Posterior vena cava (tissue), 2 donors: ENCODE data around the gene FKBP4. TPM values are rescaled to one million over a fixed set of nuclear protein-coding genes. Genes with fewer than 3 reads are reported as not detected.

Experiments used
- DNase-seq: peaks from one replicate; pipeline ENCODE4 v3.0.0-alpha.2; 2020; ENCODE audit warnings: low spot score
- intact Hi-C, 2 donors: fragments of 100-400 bp; cut with DNase I; formaldehyde crosslinking; loops; one replicate each; pipeline versions ENCODE4 v1.14.1 to v1.14.2; 2022 to 2023
- total RNA-seq, 2 donors: library from RNA; stranded (reverse); fragmentation: NEBNext Ultra II Directional; extraction: Animal tissue kit (Norgen Biotek cat#: 25700); gene quantifications; one replicate each; pipeline ENCODE4 v1.2.1, GENCODE V29; 2021
- donor health status: DM: yes; HTN: yes; CAD: no.
- donor health status: DM: yes; HTN: yes; CAD: no.

Gene FKBP4
- total RNA-seq, 2 donors from 2014 or later, result 35.7 to 43.1 TPM

DNA sequence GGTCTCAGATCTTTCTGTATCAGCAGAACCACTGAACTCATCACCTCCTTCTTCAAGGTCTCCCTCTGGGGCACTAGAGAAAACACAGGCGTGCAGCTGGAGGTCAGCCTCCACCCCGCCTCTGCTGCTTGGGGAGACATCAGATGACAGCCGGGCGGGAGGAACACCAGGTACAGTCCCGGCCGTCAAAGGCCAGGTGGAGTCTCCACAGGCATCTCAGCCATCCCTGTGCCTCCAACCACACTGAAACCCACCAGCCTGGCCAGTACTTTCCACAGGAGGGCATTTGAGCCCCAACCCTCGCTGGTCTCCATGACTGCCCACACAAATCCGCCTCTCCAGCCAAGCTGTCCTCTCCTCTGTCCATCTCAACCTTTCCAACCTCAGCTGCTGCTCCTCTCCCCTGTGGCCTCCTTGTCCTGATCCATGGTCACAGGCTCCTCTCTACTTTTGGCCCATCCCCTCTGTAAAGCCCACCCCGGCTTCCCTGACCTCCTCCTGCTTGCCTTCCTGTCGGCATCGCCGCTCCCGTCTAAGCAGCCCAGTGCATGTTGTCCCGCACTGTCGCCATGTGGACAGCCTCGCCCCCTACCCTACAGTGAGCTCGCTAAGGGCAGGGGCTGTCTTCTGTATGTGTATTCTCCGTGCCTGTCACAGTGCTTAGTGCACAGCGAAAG is 21.4 kb upstream of the FKBP4 start:
- intact Hi-C loops, result no loop called here
- no peak for DNase-seq

DNA sequence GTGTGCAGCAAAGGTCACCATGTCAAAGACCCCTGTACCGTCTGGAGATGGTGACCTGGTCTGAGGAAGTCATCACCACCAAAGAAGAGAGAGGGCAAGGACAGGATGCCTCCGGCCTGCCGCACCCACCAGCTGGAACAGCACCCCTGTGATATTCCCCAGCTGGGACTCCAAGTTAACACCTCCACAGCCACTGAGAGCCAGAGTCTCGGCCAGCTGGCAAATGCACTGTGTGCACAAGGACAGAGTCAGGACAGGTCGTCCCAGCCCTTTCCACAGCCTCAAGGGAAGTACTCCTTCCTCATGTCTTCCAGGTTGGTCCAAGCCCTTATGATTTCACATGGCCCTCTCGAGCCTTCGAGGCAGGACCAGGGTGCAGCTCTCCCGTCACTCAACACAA is 19.3 kb upstream of the FKBP4 start:
- intact Hi-C loops, result no loop called here
- DNase-seq, result no peak

DNA sequence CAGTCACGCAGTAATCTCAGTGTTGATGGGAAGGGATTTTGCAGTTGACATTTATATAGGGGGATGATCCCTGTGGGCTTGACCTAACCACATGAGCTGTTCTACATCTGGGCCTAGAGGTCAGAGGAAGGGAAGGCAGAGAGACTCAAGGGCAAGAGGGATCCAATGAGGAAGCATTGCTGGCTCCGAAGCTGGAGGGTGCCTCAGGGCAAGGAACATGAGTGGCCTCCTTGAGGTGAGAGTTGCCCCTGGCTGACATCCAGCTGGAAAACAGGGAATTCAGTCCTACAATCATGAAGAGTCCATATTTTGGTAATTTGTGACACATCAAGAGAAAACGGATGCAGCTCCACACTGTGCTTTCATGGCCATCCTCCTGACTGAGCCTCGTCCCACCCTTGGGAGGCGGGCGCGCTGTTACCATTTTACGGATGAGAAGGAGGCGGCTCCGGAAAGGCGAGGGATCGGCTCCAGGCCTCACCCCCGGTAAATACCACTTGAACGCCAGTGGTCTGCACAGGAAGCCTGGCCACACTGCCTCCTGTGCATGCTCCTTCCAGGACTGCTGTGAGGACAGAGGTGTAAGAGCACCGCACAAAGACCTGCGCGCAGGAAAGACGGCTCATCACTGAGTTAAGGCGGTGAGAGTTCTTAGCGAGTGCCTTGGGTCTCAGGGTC is 18.5 kb upstream of the FKBP4 start:
- DNase-seq, result no peak
- intact Hi-C loops, result no loop called here

DNA sequence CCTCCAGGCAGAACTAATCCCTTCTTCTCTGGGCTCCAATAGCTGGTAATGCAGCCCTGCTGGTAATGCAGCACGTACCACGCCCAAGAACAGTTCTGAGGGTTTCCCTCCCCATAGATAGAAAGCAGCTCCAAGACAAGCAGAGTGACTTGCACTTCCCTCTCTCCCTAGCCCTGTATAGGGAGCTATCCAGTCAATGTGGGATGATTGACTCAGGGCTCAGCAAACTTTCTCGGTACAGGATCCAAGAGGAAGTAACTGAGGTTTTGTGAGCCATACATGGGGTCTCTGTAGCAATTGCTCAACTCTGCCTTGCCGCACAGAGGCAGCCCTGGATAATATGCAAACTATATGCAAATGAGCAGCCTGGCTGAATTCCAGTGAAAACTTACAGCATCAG is 15.5 kb upstream of the FKBP4 start:
- intact Hi-C loops, result no loop called here
- no peak for DNase-seq

DNA sequence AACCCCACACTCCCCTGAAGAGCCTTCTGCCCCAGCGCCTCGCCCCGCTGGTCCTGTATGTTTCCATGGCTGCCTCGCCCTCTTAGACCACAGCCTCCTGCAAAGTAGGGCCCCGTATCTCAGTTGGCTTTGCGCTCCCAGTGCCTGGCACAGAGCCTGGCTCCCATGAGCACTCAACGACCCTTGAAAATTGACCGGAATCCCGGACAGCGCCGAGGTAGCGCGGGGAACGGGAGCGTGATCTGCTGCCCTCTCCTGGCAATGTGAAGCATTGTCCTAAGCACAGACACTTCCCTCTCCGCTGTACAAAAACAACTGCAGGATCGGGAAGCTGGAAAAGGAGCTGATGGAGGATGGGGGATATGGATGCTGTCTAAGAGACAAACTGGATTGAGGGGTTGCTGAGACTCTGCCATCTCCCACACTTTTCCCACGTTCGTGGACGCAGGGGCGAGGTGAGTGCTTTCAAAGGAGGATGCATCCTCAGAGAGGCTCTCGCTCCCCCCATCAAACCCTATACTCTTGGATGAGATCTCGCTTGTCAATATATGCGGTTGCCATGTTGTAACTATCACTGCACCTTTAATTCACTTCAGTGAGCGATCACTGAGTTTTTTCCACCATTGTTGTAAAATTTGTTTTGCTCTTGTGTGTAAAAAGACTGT is 10.7 kb upstream of the FKBP4 start:
- intact Hi-C loops, result loop anchor here in 1 of 2 donors (10.0 kb wide), 1 partner anchor 49 kb away; no protein-coding TSS in a partner anchor
- DNase-seq, result peak; percentile 86

DNA sequence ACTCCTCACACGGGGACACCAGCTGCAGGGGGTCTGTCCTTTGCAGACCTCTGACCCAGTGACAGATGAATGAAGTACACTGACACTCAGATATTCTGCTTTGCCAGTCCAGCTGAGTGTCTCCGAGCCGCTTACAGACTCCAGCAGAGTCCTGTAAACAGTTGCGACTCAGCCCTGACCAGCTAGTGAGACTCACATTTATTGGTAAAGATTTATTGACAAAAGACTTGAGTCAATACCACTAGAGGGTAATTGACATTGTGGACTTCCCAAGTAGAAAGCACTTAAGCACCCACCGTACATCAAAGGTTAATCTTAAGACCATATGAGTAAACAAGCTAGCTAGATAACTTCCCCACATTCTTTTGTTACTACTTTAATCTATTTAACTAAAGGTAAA is 9.8 kb upstream of the FKBP4 start:
- intact Hi-C loops, result loop anchor here in 1 of 2 donors (10.0 kb wide), 1 partner anchor 50 kb away; no protein-coding TSS in a partner anchor
- DNase-seq, result no peak

DNA sequence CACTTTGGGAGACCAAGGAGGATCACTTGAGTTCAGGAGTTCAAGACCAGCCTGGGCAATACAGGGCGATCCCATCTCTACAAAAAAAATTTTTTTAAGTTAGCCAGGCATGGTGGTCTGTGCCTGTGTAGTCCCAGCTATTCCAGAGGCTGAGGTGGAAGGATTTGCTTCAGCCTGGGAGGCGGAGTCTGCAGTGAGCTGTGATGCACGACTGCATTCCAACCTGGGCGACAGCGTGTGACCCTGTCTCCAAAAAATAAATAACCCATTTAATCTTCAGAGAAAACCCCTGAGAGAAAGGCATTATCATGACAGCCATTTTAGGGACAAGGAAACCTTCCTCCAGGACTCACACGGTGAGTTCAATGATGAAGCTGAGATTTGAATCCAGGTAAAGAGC is 3.7 kb upstream of the FKBP4 start:
- no peak for DNase-seq
- intact Hi-C loops, result no loop called here

DNA sequence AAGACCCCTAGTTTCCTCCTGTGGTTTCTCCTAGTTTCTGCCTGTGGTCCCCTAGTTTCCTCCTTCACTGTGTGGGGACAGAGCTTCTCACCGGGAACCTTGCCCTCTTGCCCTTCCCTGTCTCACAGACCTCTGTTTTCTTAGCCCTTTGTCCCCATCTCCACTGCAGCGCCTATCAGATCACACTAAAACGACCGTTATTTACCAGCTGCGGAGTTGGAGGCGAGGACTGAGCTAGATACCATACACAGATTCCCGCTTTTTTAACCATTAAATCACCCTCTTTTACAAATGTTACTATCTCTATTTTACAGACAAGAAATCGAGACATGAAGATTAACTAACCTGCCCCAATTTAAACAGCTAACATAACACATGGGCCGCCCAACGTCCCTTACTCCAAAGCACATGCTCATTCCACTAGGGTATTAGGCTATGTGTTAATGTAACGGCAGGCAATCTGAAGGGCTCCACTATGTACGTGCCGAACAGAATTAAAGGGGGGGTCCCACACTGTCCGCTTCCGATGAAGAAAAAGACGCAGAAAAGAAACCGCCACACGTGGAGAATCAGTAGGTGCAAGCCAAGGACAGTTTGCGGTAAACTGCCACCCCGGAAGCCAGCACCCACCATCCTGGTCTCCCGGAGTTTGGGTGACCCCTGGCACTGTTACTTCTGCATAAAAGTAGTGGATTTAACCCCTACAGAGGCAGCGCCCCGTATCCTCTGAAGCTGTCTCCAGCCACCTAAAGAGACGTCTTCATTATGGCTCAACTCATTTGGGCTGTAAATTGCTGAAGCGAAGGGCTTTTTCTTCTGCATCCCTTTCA is 1.9 kb upstream of the FKBP4 start:
- intact Hi-C loops, result no loop called here
- no peak for DNase-seq

DNA sequence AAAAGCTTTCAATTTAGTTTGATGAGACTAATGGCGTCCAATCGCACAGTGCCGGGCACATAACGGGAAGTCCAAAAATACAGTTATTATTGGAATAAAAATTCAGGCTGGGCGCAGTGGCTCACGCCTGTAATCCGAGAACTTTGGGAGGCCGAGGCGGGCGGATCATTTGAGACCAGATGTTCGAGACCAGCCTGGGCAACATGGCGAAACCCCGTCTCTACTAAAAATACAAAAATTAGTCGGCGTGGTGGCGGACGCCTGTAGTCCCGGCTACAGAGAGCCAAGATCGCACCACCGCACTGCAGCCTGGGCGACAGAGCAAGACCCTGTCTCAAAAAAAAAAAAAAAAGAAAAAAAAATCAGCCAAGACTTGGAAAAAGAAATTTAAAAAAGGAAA is 1.2 kb upstream of the FKBP4 start:
- intact Hi-C loops, result no loop called here

DNA sequence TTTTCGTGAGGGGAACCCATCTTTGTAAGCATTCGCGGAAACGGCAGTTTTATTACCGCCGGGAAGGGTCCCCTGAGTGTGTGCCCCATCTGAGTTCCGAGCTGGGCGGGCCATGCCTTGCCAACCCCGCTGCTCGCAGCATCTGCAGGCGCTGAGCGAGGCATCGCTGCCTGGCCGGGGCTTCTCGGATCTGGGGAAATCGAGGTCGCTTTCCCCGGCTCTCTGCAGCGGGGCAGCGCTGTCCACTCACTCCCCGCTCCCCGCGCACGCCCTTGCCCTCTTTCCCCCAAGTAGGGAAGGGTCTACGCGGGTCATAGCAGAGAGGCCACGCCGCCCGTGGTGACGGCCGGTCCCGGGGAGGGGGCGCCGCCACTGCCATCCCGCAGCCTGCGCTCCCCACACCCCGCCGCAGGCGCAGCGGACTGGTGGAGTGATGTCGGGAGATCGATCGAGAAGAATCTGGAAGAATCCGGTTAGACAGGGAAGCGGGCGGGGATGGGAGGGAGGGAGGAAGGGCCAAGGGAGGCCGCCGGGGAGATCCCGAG is 507 bp upstream of the FKBP4 start:
- intact Hi-C loops, result no loop called here
- no peak for DNase-seq

More for the DNA sequence above, 1.2 kb upstream of the FKBP4 start:
- no peak for DNase-seq

DNA sequence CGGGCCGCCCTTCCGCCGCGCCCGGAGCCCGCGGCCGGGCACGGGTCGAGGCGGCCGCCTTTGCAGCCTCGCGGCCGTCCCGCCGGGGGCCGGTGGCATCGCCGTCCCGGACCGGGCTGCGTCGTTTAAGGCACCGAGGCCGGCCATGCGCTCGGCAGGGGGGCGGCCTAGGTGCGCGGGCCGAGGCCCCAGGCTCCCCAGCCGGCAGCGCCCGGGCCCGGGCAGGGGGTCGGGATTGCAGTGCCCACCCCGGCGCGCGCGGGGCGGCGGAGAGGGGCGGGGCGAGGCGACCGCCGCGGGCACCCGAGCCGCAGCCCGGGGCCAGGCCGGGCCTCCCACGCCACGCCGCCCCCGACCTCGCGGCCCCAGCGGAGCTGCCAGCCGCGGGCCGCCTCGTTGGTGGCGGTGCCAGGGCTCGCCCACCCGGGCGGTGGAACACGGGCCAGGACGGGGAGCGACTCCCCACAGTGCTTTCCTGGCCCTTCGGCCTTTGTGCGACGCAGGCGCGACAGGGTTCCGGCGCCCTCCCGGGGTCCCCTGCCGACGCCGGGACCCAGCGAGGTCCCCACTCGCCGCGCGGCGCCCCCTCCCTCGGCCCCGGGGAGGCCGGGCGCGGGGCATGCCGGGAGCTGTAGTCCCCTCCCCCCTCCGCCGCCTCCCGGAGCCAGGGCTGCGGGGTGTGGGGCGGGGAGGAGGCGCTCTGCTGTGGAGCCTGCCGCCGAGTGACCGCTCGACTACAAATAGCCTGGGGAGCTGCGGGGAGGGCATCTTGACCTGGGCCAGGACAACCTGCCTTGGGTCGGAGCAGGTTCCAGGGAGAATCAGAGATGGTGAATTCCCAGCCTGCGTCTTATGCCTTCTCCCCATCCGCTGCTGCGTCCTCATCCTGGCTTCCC is 769 bp downstream of the FKBP4 start:
- intact Hi-C loops, result no loop called here
- DNase-seq, result peak; percentile 91

DNA sequence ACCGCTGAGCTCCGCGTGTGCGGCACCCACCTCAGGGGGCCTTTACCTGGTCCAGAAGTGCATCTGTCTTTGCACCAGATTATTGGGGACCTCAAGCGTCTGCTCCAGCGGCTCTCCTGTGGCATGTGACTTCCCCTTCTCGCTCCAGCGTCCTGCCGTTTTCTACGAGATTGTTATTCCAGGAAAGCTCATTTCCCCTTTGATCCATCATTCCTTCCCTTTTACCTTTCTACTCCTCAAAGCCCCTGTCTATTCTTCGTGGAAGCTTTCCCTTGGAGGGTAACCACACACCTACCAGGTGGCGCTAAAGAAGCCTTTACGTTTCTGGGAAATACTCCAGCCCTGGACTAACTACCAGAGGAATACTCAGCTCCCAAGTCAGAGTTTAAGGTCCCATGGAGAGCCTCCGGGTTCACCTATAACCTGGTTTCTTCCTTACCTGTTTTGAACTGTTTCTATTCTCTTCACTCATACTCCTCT is 1.5 kb downstream of the FKBP4 start:
- DNase-seq, result no peak
- intact Hi-C loops, result no loop called here

DNA sequence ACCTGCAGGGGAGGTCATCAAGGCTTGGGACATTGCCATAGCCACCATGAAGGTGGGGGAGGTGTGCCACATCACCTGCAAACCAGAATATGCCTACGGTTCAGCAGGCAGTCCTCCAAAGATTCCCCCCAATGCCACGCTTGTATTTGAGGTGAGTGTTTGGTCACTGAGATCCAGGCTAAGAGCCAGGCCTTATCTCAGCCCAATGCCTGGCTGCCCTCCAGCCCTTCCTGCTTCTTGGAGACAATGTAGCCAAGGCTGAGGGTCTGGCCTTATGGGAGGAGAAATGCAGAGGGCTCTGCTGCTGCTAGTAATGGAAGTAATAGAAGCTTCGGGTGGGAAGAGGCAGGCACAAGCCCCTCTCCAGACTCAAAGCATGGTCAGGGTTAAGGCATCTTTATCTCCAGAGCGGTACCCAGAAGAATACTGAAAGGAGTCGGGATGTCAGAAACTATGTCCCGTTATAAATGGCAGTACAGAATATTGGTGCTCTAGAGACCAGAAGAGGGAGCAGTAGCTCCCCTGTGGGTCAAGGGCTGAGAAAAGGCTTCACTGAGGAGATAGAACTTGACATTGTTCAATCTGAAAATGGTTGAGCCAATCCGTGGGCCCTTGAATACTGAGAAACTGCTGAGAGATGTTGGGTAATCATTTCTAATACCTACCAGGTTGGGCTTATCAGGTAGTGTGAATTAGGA is 3.1 kb downstream of the FKBP4 start:
- intact Hi-C loops, result no loop called here
- DNase-seq, result no peak

DNA sequence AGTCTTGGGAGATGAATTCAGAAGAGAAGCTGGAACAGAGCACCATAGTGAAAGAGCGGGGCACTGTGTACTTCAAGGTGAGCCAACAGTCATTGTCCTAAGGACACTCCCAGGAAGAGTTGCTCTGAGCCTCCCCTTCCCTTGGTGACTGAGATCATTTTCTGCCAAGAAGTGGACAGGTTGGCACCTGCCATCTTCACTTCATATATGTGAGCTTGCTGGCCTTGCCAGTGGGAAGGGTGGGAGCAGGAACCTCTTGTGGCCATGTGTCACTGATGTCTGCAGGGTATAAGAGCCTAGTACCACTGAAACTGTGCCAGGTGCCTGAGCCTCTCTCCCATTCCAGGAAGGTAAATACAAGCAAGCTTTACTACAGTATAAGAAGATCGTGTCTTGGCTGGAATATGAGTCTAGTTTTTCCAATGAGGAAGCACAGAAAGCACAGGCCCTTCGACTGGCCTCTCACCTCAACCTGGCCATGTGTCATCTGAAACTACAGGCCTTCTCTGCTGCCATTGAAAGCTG is 5.3 kb downstream of the FKBP4 start:
- intact Hi-C loops, result no loop called here
- no peak for DNase-seq

DNA sequence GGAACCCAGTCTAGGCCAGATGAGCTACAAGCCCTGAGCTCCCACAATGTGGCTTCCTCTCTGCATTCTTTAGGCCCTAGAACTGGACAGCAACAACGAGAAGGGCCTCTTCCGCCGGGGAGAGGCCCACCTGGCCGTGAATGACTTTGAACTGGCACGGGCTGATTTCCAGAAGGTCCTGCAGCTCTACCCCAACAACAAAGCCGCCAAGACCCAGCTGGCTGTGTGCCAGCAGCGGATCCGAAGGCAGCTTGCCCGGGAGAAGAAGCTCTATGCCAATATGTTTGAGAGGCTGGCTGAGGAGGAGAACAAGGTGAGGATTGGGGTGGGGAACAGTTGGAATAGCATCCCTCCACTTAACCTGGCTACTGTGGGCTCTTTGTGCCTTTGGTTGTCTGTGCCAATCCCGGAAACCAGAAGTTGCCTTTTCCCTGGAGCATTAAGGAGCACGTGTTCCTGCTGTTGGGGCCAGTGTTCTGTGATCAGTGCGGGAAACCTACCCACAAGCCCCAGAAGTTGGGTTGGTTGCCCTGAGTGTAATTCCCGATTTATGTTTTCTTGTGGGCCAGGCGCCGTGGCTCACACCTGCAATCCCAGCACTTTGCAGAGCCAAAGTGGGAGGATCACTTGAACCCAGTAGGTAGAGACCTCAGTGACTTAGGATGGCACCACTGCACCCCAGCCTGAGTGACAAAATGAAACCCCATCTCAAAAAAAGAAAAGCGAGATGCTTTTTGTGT is 6.4 kb downstream of the FKBP4 start:
- intact Hi-C loops, result no loop called here
- DNase-seq, result no peak

DNA sequence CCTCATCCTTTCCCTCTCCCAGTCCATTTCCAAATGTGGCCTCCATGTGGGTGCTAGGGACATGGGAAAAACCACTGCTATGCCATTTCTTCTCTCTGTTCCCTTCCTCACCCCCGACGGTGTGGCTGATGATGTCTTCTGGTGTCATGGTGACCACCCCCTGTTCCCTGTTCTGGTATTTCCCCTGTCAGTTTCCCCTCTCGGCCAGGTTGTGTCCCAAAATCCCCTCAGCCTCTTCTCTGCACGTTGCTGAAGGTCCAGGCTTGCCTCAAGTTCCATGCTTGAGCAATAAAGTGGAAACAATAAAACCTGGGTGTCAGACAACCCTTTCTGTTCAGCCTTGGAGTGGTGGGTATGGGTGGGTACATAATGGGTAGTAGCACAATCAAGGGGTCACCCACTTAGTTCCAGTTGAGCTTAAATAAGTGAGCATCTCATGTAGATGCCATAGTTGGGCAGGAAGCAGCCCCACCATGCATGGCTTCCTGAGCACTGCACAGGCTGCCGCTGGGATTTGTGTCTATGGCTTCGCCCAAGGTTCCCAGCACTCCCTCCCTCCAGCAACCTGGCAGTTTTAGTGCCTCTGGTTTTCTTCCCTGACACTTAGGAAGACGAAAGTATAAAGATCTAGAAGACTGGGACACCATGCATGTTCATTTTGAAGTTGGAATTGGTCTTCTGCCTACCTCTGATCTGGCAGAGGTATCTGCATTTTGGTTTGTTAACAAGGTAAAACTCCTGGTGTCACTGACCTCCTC is 9.0 kb downstream of the FKBP4 start:
- intact Hi-C loops, result no loop called here
- DNase-seq, result no peak
